HG03354 (cell line): Measurements from ENCODE around the gene GNAI3.
A peak's percentile ranks its signal among the peaks of the same experiment; 100 is the strongest.

ENCODE experiments used
- ATAC-seq: cut with Tn5 transposase; IDR thresholded peaks from one replicate; pipeline ENCODE4 v1.9.1; 2021; ENCODE audit warnings: mild to moderate bottlenecking; ENCODE audit not compliant: unreplicated experiment, poor library complexity, severe bottlenecking

The GNAI3 gene

DNA sequence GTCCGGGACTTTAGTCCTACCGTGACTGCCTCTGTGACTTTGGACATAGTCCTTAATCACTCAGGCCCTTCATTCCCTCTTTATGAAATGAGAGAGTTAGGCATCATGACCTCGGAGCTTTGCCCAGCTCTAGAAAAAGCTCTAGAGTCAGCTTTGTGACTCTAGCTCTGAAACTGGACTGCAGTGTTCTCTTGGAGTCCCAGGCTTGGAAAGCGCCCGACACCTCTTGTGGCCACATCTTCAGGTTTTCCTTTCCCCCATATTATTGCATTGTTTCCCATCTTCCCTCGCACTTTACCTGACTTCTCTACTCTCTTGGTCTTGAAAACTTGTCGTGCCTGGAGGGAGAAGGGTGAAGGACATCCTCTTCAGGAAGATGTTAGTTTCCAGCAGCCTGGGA lies 26.4 kb upstream of the GNAI3 start:
- no peak for ATAC-seq

DNA sequence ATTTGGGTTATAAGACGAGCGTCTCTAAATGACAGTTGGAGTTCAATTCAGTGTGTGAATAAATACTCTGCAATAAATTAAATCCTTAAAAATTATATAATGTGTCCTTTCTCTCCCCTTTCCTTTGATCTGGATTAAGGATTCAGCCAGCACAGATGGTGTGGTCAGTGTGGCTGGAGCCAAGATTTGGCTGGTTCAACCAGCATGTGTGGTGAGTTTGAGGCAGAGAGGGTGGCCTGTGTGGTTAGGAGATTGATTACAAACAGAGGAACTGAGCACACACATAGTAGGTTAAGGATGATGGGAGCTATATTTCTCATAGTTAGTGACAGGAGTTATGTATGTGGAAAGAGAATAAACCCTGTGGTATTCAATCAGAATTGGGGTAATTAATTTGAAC lies 24.7 kb upstream of the GNAI3 start:
- ATAC-seq = no peak

DNA sequence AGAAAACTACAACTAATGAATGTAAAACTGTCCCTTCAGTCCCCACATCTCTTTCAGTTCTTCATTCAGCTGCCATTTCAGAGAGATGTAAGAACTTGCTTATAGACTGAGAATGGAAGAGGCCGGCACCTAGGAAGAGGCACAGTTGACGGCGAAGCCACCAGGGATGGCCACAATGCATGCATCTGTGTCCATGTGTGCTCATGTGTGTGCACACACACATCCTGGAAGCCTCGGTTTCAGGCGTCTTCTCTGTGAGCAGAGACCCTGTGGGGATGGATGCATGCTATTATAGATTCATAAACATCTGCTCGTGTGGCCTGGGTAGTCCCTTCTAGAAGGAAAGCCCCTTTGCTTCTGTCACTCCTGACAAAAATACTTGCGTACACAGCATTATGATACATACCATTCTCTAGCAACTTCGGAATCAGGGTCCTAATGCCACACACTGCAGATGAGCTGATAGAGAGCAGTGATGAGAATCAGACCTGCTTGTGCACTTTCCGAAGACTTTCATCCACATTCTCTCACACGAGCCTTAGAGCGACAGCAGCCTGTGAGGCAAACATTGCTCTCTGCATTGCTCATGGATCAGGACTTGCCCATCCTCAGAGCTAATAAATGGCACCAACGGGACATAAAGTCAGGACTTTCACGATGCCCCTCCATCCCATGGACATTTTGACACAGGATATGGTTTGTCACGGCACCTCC lies 21.2 kb upstream of the GNAI3 start:
- no peak for ATAC-seq

DNA sequence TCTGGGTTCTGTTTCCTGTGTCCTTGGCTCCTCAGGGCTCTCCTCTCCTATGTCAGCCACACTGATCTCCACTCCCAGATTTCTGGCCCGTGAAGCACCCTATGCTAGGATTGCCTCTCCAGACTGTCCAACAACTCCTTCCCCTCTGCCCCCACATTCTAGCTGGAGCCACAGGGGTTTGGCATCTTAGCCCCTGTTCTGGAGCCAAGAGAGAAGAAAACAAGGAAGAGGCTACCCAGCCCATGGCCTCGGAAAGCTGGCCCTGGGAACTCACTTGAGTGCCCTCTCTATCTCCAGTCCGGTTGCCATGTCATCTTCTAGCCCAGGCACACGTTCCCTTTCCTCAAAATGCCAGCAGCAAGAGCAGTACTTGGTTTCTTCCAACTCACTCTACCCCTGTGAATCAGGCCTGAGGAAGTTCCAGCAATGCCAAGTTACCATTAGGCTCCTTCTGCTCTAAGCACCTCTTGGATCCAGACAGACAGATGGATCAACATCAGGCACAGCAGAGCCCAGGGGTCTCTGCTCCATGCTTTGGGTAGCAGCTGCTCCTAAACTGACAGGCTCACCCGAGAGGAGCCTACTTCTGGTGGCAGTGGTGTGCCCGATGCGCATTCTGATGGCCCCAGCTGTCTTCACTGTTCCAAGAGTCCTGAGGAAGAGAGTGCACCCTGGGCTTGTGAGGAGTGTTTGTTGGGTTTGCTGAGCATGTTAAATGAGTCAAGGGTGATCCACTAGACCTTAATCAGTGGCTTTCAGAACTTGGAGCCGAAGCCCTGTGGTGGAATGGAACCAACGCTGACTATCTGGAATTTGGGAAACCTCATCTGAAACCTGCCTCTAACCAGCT lies 20.3 kb upstream of the GNAI3 start:
- ATAC-seq = no peak

DNA sequence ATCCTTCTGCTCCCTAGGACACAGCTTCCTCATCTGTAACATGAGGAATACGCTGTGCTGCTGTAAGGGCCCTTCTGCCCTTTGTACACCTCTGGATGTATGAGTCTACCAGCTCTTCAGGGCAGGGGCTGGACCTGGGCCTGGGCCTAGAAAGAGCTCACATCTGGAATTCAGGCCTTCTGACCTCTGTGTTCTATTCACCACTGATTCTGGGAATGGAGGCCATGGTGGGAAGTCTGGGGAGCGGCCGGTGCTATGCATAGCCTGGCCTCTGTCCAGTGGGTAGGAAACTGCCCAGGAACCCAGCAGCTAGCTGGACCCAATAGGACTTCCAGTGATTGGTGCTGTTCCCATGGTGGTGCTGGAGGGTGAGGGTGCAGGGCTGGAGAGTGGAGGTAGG lies 19.7 kb upstream of the GNAI3 start:
- no peak for ATAC-seq

DNA sequence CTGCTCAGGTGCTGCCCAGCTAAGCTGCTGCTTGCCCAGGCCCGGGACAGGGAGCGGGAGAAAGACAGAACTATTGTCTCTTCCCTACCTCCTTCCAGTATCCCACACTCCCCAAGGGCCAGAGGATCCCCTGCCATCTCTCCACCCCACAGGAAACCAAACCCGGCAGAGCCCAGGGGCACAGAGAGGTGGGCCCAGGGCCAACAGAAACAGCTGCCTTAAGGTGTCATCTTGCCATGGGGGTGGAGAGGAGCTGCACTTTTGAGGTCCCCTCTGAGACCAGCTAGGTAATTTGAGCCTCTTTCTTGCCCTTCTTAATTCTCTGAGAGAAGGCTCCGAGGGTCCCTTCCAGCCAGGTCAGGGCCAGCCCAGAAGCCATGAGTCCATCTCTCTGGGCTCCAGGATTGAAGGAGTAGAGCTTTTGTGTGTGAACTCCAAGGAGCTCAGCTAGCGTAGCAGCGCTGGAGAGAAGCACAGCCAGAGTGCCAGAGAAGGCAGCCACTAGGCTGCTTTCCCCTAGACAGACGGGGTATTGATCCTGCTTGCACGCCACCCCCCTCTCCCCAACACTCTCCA lies 18.4 kb upstream of the GNAI3 start:
- ATAC-seq = no peak

DNA sequence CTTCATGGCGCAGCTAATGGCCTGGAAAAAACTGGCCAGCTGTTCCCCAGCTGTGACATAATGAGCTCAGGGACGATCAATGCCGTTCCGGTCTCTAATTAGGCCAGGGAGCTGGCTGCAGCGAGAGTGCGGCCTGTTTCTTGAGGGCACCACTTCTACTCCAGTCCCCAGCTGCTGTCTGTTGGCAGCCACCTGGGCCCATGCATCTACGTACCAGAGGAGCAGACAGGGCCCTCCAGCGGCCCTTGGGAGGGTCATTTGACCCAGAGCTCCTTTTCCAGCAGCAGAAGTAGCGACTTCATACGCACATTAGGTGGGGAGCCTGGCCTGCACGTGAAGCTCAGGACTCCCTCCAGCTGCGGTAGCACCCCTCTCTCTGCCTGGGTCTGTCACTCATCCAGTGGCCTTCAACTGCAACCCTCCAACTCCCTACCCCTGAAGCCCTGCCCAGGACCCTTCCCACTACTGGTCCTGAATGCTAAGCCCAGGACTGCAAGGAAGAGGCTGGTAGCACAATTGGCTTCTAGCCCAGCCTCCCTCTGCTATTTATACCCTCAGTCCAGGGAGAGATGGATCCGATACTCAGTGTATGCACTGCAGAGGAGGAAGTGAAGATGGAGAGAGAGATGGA lies 17.8 kb upstream of the GNAI3 start:
- ATAC-seq = no peak

DNA sequence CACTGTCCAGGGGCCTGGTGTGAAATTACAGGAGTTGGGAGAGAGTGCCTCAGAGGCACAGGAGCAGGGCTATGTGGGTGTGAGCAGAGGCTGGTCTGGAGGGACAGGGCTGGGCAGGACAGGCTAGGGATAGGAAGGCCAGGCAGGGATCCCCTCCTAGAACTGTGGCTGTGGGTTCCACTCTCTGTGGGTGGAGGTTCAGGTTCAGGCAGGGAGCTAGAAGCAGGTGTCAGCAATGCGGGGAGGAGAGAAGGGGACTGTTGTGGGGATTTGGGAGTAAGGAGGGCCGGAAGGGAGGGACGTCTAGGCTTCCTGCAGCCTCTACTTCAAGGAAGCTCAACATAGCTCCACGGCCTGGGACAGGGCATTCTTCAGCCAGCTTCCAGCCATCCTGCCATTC lies 17.0 kb upstream of the GNAI3 start:
- ATAC-seq = no peak

DNA sequence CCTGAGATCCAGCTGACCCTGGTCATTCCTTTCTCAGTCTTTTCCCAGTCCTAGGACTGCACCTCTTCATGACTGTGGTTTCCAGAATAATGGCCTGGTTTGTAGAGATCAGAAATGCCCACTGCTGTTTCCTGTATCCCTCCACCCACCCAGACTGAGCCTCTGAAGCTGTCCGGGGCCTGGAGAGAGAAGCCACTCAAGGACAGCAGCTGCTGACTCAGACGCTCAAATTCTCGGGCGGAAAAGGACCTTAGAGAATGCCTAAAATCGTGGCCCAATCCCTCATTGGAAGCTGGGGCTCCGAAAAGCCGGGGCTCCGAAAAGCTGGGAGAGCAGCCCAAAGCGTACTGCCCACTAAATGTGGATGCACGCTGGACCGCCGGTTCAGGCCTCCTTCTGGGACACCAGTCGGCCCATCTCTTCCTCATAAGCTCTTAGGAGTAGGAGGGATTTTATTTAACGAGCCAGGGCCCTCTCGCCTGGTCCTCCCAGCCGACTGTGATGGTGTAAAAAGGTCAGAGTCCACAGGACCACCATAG lies 16.5 kb upstream of the GNAI3 start:
- no peak for ATAC-seq

DNA sequence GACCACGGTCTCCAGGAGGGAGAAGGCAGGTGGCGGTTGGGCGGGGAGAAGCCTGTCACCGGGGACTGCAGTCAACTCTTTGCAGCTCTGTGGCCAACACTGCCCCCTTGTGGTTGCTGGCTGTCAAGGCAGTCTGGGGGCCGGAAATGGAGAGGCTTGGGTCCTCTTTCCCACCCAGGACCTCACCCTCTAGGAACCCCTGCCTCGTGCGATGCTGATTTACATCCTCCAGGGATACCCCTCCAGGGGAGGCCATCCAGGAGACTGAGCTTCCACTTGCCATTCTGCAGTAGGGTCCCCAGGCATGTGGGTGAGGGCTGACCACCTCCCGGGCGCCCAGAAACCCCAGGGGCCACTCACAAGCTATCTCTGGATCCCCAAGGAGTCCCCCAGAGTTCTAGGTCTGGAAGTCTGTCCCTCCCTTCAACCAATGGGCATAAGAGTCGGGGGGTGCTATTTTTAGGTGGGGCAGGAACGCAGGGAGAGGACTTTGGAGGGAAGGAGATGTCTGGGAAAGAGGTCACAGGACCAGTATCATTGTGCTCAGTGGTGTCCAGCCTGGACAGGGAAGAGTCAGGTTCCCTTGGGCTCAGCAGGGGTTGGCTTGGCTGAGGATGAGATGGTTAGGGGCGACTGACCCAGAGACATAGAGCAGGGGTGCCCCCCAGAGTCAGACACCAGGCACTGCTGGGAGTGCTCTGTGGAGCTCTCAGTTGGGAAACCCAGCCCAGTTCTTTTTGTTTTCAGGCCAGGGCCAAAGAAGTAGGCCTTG lies 15.9 kb upstream of the GNAI3 start:
- peak; percentile 76 for ATAC-seq

DNA sequence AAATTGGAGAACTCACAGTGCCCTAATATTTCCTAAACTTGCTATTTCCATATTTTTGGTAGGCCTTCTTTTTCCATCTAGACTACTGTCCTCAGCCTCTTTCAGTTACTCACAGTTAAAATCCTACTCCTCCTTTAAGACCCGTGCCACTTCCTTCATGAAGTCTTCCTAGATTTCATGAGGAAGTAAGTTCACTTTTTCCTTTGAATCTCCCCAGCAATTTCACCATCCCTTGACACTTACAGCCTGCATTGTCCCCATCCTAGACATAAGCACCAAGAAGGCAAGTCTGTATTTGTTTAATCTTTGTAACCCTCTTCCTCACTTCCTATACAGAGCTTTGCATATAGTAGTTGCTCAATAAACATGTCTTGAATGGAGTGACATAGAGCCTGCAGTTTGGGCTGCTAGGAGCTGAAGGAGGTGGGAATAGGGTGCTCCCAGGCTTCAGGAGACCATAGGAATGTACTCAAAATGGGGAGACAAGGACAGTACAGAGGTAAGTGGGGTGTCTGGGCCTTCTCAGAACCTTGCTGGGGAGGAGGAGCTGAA lies 14.0 kb upstream of the GNAI3 start:
- ATAC-seq = no peak

DNA sequence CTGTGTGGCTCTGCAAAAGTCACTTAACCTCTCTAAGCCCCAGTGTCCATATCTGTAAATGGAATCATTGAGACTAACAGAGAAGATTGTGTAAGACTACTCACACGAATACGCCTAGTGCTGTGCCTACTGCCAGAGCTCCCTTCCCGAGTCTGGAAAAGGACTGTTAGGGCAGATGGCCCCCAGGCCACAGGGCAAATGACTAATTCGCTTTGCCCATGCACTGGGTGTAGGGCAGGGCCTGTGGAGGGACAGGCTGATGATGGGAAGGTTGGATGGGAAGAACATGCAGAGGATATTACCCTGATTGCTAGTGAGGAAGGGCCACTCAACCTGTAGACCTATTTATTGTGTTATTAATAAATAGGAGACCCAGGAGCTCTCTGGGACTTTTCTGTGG lies 12.9 kb upstream of the GNAI3 start:
- ATAC-seq = no peak

DNA sequence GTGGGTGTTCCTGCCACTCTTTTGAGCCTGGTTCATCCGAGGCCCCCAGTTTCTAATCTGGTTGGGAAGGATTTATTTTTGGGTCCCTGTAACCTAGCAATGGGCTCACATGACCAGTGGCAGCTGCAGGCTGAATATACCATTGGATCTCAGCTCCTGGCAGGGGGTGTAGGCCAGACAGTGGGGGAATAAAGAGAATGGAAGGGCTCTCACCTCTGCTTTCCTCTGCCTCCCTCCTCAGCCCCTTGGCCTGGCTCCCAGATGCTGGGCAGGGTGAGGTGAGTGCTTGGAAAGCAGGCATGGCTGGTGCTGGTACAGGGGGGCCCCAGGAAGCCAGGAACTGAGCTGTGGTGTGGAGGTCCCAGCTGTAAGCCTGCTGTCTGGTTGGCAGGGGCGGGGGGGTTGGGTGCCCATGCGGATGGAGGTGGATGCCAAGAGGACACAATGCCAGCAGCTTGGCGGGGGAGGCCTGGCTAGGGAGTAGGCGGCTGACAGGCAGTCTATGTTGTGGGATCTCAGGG lies 12.4 kb upstream of the GNAI3 start:
- ATAC-seq = no peak

DNA sequence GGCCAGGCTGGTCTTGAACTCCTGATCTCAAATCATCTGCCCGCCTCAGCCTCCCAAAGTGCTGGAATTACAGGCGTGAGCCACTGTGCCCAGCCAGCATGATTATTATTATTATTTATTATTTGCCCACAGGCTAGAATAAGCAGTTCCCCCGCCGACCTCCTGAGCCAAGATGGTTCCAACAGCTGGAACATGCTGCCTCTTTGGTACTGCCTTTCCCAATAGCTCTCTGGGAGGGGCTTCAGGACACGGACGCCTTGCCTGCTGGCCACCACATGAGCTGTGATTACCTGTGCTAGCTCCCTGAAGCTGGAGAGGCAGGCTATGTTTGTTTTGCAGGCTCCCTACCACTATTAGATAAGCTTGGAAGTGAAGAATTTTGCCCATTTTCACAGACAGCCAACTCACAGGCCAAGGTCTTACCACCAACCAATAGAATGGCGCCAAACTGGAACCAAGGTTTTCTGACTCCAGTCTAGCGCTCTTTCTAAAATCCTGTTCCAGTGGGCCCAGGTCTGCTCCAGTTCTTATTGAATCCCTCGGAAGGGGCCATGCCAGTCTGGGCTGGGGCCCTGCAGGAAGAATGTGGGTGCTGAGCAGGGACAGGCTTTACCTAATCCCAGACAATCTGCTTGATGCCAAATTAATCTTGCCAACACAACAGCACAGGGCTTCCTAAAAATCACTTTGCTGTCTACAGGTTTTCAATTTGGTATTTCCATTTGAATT lies 10.8 kb upstream of the GNAI3 start:
- ATAC-seq = no peak

DNA sequence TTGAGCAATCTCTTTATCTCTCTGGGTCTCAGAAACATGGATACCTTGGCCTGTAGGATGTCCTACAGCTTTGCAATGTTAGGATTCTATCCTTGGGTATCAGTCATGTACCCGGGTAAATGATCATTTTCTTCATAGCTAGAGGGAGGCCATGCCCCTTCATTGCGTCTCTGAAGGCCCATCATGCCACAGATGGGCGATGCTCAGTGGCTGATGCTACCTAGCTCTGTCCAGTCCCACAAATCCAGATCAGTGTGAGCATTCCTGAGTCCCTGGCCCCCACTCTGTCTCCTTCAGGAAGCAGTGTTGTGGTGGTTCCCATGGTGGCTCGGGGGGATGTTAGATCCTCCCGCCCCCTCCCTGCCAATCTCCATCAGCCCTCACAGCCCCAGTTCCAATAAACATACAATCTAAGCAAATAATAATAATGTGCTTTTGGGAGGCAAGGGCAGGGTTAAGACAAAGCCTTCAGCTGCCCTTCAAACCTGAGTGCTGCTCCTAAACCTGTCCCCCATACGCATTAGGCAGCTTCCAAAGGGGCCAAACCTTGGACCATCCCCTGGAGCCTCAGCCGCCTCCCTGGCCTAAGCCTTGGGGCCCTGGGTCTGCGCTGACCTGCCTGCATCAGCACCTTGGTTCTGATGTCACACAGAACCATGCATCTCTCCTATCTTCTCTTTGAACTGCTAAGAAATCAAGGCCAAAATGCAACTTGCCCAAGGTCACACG lies 9.4 kb upstream of the GNAI3 start:
- no peak for ATAC-seq

DNA sequence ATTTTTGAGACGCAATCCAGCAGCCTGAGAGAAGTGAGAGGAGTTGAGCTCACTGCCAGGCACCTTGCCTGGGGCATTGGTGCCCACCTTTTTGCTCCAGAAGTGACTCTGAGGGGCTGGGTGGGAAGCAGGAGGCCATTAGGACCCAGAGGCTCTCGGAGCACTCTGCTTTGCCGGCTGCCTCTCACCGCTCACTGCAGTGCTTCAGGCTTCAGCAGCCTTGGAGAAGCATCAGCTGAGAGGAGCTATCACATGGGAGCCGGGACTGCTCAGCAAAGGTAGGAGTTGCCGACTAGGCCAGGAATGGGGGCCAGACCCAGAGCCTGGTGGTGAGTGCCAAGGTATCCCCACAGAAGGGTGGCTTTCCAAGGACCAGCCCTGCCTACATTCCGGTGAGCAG lies 8.7 kb upstream of the GNAI3 start, which contains the start of gene GPR61:
Gene GPR61, plus strand, starts transcription at position 197 of the 400 bp plus-strand sequence. CDS start 3,151 bp downstream, outside the sequence.
- ATAC-seq = no peak

DNA sequence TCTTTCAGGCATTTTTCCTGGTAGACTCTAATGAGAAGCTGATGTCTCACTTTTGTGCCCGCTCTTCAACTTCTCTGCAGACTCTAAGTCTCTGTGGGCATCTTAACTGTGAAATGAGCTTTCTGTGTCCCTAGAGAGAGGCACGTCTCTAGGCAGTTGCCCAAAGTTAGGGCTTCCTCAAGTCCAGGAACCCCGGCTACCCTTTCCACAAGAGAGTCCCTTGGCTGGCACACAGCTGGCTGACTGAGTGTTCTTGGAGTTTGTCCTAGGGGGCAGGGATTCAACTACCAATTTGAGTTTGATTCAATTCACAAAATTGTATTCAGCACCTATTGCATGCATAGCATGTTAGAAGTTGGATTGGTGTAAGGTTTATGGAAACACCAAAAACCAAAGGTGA lies 7.3 kb upstream of the GNAI3 start:
- ATAC-seq = no peak

DNA sequence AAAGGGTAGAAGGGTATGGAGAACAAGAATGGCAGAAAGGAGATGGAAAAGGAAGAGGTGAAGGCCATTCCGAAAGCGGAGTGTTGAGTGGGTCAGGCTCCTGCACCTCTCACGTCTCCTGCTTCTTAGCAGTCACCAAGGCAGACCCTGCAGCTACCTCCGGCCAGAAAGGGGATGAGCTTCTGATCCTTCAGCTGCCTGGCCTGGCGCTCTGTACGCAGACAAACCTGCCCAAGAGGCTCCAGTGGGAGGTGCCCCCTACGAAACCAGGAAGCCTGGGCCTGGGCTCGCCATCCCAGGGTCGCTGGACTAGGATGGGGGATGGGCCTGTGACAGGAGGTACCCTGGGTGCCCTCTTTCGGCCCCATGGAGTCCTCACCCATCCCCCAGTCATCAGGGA lies 5.8 kb upstream of the GNAI3 start:
- ATAC-seq = no peak
